HFF-Myc (cell line): Measurements from ENCODE around the gene NACA.

Source experiments
- DNase-seq: peaks from one replicate; pipeline ENCODE4 v3.0.0-alpha.2; 2011; ENCODE audit warnings: low read depth; ENCODE audit errors: extremely low read depth
- H3K4me3 ChIP-seq: replicated peaks from 2 replicates; pipeline ENCODE4 v1.5.1; 2011; ENCODE audit warnings: low read depth, mild to moderate bottlenecking, control low read depth, low read length
- TF ChIP-seq, protein P1 (sequence below): IDR thresholded peaks from 2 replicates; pipeline ENCODE4 v1.5.1; 2012; ENCODE audit warnings: mild to moderate bottlenecking, low read depth, low read length, control low read depth; ENCODE audit errors: missing control alignments

Gene NACA

DNA sequence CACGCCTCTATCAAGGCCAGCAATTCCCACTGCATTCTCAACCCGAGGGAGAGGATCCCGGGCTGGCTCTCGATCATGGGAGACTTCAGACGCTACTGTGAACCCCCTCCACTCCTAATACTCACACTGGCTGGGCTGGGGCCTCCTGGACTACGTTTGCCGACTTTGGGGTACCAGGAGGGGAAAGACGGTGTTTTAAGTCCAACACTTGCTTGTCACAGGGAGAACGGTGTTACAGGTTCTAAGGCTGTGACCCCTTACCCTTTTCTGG, 463 bp downstream of the NACA start:
- TF ChIP-seq, protein P1, sequence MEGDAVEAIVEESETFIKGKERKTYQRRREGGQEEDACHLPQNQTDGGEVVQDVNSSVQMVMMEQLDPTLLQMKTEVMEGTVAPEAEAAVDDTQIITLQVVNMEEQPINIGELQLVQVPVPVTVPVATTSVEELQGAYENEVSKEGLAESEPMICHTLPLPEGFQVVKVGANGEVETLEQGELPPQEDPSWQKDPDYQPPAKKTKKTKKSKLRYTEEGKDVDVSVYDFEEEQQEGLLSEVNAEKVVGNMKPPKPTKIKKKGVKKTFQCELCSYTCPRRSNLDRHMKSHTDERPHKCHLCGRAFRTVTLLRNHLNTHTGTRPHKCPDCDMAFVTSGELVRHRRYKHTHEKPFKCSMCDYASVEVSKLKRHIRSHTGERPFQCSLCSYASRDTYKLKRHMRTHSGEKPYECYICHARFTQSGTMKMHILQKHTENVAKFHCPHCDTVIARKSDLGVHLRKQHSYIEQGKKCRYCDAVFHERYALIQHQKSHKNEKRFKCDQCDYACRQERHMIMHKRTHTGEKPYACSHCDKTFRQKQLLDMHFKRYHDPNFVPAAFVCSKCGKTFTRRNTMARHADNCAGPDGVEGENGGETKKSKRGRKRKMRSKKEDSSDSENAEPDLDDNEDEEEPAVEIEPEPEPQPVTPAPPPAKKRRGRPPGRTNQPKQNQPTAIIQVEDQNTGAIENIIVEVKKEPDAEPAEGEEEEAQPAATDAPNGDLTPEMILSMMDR: no peak
- peak overlapping the region; percentile 95 for H3K4me3 ChIP-seq
- DNase-seq: no peak

DNA sequence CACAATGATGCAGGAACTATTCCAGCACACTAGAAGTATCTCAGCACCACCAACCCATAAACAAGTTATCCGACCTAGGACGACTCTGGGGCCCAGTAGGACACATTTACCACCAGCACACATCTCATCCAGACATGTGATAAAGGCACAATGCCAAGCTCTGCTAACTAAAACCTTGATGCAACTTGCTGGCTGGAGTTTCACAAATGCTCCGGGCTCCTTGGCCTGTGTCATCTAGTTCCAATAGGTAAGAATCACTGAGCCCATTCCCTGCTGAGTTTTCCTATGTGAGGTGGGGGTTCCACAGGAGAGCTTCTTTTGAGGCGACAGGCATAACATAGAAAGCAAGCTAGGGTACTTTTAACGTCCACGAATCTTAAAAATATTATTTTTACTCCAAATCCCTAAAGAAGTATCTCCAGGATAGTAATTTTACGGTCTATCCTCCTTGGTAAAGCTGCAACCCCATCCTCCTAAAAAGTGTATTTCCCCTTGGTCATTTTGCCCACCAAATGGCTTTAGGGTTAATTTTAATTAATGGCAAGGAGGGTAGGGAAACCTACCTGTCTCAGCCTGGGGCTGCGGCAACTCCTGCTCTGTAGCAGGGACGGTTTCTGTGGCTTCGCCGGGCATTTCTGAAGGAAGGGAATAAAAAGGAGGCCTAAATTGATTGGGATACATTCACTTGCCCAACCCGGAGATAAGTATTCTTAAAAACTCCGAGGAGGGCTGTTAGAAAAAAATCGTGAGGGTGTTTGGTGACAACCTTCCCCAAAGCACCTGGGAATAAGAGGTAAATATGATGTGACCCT, 1.0 kb downstream of the NACA start:
- DNase-seq: no peak
- H3K4me3 ChIP-seq: peak overlapping the region; percentile 95

DNA sequence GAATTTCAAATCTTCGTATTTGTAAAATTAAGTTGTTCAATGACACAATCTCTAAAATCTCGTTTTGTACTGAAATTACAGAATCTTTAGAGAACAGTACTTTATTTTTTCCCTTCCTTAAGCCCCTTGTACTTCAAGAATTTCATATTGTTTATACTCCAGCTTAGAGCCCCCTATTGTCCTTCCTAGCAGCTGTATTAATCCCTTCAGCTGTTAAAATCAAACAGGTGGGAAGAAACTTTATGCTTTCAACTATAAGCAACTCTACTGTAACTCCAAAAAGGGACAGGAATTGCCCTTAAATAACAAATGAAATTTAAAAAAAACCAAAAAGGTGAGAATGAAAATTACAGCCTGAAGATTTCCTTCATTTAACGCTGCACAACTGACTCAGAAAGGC, 1.7 kb downstream of the NACA start:
- H3K4me3 ChIP-seq: peak overlapping the region; percentile 95
- DNase-seq: no peak
- TF ChIP-seq, protein P1: no peak

More for the DNA sequence above, 1.0 kb downstream of the NACA start:
- TF ChIP-seq, protein P1: no peak

DNA sequence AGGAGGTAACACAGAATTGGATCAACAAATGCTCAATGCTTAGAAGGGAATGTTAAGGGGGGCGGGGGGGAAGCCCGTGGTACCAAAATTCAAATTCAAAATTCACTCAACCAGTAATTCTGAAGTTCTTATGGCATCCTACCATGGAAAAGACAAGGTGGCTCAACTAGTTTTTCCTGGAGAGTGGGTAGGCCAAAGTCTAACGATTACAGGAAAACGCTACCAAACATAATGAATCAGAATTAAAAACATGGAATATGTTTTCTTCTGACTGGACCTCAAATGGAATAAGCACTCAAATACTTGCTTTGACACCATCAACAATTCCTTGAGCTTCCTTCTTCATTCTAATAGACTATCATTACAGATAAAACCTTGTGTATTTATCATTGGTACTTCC, 2.3 kb downstream of the NACA start:
- peak overlapping the region; percentile 95 for H3K4me3 ChIP-seq
- DNase-seq: no peak
- TF ChIP-seq, protein P1: no peak

DNA sequence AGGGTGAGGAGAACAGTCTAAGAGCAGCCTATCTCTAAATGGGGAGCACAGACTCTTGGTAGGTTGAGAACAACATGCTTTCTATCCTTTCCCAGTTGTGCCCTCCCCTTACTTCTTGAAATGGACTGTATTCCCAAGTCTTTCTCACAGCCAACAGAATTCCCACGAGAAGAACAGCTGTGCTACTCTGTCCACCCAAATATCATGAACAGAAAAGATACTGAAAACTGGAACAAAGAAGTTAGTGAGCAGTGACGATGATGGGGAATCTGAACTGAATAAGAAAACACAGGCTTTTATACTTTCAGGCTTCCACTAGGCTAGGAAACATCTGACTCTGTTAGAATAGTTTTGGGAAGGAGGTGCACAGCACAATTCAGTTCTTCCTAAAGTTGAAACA, 3.4 kb downstream of the NACA start:
- TF ChIP-seq, protein P1: no peak
- peak overlapping the region; percentile 95 for H3K4me3 ChIP-seq
- DNase-seq: no peak

DNA sequence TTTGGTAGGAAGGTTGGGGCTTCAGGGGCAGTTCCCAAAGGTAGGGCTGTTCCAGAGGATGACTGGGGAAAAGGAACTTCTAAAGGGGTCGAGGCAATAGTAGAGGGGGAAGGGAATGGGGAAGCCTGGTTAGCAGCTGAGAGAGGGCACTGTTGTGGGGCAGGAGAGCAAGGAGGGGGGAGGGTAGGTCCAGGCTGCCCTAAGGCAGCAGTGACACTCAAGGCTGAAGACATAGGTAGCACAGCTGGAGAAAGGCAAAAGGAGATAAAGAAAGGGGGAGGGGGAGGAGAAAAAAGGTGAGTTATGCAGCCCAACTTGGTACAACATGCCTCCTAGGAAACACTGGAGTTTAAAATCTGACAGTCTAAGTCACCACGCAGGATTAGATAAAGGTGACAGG, 3.9 kb downstream of the NACA start:
- no peak for DNase-seq
- TF ChIP-seq, protein P1: no peak
- peak overlapping the region; percentile 95 for H3K4me3 ChIP-seq

DNA sequence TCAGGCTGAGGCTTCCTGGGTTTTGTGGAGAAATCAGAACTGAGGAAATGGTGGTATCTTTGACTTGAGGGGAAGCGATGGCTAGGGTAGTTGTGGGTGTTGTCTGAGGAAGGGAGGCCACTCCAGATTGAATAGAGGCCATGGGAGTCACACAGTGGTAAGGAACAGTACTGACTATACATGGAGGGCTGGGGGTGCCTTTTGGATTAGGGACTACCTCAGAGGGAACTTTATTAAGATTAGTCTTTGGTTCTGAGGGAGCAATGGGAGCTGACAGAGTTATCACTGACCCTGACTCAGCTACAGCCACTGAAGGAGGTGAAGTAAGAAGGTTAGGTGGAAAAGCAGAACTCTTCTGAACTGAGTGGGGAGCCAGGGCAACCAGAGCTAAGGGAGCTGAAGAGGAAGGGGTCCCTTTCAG, 4.4 kb downstream of the NACA start:
- H3K4me3 ChIP-seq: peak overlapping the region; percentile 95
- DNase-seq: no peak
- TF ChIP-seq, protein P1: no peak
